Embryonic facial prominence (tissue), 1 donor: ENCODE measurements around the gene CARHSP1.
"Not testable (repeated sequence)": the region's sequence is repeated elsewhere in the genome, so short reads cannot be mapped to it uniquely, and the experiment has no call there.

ENCODE experiments used
- DNase-seq: peaks from one replicate; pipeline ENCODE4 v3.0.0-alpha.2; 2016; ENCODE audit errors: extremely low spot score

The CARHSP1 gene

DNA sequence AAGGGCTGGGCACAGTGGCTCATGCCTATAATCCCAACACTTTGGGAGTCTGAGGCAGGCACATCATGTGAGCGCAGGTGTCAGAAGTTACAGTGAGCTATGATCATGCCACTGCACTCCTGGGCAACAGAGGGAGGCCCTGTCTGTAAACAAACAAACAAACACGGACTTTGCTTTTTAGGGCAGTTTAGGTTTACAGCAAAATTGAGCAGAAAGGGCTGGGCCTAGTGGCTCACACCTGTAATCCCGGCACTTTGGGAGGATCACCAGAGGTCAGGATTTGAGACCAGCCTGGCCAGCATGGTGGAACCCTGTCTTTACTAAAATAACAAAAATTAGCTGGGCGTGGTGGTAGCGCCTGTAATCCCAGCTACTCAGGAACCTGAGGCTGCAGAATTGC, 3.3 kb upstream of the CARHSP1 start:
- no peak for DNase-seq

DNA sequence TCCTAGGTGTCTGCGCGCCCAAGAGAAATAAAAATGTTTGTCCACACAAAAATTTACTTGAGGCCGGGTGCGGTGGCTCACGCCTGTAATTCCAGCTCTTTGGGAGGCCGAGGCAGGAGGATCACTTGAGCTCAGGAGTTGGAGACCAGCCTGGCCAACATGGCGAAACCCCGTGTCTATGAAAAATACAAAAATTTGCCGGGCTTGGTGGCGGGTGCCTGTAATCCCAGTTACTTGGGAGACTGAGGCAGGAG, 1.1 kb upstream of the CARHSP1 start:
- not testable (repeated sequence) for DNase-seq

DNA sequence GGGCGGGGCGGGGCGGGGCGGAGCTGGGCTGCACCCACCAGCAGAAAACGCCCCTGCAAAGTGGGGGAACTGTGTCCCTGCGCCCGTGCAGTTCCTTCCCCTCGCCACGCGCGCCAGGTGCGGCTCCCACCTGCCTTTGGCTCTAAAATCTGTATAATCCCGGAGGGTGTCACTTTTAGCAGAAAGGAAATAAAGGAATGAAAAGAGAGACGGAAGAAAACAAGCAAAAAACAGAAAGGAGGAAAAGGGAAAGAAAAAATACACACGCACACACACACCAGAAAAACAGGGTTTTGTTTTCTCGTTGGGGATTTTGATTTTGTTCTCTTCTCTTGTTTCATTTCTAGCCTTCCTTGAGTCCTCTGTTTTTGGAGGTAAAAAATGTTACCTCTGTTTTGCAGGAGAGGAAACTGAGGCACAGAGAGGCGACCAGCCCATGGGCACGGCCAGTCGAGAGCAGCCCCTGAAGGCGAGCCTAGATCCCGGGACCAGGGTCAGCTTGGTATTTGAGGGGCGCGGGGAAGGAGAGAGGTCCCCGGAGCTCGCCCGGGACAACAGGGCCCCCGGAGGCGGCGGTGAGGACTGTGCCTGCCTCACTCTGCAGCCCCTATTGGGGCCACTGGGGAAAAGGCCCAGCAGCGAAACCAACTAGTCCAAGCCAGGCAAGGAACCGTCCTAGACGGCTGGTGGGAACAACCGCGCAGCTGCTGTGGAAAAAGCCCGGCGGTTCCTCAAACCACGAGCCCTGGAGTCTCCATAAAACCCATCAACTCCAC, 594 bp upstream of the CARHSP1 start:
- DNase-seq = peak; percentile 13

DNA sequence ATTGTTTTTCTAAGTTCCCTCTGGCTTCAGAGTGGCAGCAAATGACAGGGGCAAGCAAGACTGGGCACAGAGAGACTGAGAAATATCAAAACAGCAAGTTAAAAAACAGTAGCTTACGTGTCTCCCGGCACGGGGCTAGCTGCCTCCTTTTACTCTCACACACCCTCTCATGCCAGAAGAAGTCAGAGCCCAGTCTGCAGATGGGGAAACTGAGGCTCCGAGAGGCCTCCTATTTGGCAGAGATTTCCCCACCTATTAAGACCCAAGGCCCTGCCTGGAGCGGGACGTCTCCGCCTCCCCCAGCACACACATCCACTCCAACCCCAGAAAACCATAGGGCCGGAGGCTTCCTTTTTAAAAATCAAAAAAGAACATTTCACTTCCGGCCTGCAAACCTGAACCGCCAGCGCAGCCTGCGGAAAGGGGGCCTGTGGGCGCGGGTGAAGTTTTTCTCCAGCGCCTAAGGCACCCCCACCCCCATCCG, 832 bp downstream of the CARHSP1 start:
- no peak for DNase-seq

DNA sequence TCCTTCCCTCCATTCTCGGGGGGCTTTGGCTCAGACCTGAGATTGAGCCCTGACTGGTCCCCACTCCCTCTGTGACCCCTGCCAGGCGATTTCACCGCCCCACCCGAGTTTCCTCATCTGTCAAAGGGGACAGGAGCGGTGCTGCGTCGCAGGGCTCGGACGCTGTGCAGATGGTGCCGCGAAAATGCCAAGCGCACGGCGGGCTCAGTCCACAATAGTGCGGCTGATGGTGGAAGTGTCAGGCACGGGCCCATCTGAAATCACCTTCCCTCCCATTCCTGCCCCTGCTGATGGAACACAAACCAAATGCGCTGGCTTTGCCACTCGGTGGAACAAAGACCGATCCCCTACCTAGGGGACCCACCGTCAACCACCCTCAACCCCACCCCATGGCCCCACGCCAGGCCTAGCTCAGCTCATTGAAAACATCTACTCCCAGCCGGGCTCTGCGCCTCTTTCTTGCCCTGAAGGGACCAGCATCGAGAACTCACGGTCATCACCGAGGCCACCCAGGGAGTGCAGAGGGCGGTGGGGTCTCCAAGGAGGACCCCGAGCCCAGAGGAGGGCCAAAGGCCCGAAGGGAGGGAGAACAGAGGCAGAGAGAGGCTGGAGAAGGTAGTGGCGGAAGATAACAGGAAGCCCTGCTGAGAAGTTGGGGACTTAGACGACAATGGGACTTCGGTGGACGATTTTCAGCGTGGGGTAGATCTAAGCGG, 1.4 kb downstream of the CARHSP1 start:
- DNase-seq = no peak

DNA sequence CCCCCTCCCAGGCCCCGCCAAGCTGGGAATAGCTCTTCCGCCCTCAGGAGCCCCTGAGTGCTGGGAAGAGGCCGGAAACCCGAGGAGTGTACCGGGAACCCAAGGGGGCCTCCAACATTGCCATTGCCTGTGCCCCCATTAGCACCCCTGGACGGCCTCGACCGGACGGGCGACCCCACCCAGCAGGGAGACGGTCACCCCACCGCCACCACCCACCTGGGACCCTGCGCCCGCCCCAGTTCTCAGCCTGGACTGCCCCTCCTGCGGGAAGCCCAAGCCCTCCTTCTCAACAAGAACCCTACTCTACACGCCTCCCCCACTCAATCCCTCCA, 2.0 kb downstream of the CARHSP1 start:
- DNase-seq = peak; percentile 10

DNA sequence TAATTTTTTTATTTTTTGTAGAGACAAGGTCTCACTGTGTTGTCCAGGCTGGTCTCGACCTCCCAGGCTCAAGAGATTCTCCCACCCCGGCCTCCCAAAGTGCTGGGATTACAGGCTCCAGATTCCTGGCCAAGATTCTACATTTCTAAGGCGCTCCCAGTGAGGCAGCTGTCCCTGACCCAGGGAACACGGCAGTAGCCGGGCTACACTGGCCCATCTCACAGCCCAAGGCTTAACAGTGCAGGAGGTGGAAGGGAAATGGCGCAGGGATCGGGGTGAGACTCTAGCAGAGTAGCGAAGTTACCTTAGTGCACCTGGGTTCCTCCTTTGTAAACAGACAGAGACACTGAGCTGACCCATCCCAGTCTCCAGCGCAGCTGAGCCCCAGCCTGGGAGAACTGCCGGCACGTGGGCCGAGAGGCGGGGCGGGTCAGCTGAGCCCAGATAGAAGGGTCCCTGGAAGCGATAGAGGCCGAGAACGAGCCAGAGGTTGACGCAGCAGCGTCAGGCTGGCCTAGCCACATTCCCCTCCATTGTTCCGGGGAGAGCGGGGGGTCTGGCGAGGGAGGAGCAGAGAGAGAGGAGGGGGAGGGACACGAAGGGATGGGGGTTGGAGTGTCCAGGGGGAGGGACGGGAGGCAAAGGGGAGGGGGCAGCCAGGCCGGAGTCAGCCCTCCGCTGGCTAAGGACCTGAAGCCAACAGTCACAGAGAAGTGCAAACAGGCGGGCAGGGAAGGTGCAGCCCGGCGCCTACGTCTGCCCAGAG, 2.5 kb downstream of the CARHSP1 start:
- DNase-seq = no peak

DNA sequence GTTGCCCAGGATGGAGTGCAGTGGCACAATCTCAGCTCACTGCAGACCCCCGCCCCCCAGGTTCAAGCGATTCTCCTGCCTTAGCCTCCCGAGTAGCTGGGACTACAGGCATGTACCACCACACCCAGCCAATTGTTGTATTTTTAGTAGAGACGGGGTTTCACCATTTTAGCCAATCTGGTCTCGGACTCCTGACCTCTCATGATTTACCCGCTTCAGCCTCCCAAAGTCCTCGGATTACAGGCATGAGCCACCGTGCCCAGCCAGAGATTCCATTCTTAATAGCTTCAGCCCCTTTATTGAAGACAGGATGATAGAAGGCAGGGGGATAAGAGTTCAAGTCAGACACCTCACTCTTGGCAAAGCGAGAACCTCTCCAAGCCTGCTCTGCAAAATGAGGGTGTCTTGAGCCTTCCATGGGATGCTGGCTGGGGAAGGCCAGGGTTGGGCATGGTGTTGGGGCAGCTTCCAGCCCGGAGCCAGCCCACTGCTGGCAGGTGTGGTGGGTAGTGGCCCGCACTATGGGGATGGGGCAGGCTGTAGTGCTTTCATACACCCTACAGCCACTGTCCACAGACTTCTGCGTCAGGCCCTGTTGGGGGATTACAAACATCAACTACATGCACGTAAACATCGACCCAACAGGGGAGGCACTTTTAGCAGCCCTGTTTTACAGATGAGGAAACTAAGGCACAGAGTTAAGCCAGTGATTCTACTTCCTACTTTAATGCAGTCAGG, 3.5 kb downstream of the CARHSP1 start:
- DNase-seq = no peak

DNA sequence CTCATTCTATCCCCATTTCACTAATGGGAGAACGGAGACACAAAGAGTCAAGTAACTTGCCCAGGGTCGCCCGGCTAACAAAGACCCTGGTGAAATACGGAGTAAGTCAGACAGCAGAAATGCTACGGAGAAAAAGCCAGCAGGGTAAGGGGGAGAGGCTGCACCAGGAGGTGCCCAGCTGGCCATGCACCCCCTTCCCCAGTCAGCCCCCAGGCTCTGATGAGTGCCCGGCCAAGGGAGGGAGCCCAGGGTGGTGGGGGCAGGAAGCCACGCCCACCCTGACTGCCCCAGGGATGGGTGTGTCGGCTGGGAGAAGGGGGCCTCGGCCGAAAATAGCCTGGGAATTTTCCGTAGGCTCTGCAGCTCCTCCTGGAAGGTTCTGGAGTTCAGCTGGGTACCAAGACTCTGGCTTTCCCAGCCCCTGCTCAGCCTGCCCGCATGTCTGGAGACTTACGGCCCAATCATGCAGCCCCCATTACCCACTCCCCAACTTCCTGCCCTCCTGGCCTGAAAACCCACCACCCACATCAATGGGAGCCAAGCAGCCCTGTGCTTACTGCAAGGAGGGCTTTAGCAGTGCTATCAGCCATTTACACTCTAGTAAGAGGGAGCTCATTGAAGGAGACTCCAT, 4.2 kb downstream of the CARHSP1 start:
- no peak for DNase-seq

DNA sequence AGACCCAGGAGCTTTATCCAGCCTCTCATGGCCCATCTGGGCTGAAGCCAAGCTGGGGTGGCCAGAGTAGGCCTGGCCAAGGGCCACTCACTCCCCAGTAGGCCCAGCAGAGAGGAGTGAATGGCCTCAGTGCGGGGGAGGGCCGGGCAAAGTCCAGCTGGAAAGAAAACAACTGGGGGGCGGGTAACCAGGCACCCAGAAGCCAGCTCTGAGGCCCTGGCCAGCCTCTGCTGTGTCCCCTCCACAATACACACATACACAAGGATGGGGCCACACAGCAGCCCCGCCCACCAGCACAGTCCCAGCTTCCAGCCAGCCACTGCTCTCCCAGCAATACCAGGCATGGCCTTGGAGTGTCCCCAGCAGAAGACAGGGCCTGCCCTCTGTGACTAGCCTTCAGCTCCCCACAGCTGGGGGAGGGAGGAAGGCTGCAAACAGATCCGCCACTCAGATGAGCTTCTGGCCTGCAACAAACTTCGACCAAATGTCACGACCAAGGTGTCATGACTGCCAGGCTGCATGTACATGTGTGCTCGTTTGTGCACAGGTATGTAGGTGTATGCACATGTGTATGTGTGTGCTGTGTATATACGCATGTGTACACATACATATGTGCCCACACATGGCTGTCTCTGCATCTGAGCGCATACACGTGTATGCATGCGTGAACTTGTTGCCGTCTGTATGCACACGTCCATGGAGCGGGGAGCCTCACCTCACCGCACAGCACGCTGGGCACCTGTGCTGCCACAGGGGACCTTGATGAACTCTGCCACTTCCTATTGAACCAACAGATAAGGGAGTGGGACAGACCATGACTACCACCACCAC, 5.0 kb downstream of the CARHSP1 start:
- DNase-seq = no peak

DNA sequence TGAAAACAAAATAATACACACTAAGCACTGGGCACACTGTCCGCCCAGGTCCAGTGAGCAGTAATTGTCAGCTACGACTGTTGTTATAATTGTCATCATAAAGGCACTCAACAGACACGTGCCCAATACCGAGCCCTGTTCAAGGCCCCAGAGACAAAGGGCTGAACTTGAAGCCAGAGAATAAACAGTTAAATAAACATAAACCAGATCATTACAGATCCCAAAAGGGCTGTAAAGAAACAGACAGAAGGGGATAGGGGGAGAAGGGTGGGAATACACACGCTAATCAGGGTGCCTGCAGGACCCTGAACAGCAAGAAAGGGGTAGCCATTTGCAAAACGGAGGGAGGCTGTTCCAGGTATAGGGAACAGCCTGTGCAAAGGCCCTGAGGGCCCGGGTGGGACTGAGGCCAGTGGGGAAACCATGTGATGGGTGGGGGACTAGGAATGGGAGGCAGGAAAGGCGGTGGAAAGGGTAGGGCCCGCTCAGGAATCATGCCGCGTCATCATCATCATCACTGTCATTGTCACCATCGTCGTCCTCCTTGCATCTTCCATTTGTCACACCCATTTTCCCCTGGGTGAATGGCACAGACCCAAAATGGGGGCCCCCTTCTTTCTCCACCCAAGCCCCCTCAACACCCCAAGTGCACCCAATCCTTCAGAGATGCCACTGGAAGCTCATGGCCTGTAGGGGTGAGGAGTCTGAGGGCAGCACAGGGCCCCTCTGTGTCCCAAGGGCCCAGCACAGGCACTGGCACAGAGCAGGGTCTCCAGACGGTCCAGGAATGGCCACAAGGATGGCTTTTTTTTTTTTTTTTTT, 6.3 kb downstream of the CARHSP1 start:
- DNase-seq = no peak

DNA sequence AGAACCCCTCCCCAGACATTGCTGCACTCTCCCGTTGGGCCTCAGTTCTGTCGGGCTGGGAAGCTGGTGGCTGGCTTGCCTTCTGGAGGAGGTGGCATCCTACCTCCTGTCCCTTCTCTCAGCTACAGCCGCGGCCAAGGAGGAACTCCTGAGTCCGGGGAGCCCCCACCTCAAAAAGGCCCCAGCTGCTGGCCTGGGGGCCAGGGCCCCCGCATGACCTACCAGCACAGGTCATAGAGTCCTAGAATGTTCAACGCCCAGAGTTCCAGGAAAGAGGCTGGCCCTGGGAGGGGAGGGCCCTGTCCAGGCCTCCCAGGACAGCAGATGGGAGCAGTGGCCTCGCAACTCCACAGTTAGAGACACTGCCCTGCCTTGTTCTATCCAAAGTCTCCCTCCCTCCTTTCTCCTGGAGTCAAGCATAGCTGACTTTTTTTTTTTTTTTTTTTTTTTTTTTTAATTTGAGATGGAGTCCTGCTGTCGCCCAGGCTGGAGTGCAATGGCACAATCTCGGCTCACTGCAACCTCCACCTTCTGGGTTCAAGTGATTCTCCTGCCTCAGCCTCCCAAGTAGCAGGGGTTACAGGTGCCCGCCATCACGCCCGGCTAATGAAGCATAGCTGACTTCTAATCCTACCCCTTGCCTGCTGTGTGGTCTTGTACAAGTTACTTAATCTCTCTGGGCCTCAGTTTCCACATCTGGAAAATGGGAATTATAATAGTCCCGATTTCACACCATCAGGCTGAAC, 7.1 kb downstream of the CARHSP1 start:
- DNase-seq = no peak

DNA sequence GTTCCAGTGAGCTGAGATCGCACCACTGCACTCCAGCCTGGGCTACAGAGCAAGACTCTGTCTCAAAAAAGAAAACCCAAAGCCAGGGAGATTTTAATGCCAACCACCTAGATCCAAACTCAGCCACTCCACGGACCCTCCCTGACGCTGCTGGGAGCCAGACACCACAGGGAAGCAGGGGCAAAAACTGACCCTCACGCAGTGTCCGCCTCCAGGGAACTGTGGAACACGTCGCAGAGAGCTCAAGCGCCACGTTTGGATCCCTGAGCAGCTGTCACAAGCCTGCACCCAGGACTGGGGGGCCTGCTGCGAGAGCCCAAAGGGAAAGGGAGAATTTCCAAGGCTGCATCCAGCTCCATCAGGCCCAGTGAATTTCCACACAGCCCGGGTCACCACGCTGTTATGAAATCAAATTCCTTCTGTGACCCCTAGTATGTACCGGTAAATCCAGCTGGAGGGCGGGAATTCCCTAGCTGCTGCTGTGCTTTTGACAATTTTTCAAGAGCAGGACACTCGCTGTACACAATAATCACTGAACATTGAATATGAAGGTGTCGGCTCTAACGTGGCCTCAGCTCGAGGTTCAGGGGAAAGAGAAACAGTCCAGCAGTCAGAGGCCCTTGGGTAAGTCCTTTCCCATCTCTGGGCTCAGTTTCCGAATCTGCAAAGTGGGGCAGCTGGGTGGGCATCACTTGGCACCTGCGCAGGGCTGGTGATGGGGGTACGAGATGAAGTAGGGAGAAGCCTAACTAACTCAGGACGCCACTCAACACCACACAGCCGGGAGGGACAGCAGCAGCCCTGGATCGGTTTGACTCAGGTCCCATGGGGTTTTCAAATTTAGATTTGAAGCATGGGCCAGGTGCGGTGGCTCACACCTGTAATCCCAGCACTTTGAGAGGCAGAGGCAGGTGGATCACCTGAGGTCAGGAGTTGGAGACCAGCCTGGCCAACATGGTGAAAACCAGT, 8.6 kb downstream of the CARHSP1 start:
- no peak for DNase-seq

DNA sequence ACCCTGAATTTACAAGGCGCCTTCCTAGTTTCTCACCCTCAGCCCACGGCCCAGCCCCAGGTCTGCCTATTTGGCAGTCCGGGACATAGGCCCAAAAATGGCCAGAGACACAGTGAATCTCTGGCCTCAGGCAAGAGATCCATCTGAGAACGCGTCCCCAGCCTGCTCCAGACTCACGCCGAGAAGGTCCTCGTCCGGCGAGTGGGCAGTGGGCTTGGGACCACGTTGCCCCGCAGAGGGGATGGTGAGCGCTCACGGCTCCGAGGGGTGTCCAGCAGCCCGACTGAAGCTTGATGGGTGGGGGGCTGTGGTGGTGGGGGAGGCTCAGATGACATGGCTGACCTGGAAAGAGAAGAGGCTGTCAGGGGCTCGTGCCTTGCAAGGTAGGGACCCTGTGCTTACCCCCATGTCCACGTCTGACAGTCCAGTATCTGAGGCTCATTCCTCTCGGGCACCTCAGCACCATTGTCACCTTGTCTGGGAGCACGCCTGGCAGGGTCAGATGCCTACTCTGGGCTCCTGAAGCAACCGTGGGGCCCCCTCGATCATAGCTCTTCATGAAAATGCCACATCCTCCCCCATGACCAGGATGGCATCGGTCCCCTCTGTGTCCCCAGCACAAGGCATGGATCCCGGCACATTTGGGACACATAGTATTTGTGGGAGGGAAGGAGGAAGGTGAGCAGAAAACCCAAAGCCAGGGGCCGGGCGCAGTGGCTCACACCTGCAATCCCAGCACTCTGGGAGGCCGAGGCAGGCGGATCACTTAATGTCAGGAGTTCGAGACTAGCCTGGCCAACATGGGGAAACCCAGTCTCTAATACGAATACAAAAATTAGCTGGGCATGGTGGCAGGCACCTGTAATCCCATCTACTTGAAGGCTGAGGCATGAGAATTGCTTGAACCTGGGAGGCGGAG, 9.6 kb downstream of the CARHSP1 start:
- DNase-seq = no peak

DNA sequence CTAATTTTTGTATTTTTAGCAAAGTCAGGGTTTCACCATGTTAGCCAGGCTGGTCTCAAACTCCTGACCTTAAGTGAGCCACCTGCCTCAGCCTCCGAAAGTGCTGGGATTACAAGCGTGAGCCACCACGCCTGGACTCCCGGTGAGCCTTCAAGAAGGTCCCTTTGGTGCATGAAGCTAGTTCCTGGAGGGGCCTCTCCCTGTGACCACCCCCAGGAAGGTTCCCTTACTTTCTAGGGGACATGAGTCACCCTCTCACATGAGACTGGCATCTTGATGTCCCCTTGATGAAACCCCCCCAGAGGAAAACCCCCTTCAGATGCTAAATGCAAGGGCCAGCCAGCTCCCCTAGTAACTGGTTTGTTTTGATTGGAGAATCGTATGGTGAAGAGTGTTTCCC, 12.8 kb downstream of the CARHSP1 start:
- DNase-seq = no peak

DNA sequence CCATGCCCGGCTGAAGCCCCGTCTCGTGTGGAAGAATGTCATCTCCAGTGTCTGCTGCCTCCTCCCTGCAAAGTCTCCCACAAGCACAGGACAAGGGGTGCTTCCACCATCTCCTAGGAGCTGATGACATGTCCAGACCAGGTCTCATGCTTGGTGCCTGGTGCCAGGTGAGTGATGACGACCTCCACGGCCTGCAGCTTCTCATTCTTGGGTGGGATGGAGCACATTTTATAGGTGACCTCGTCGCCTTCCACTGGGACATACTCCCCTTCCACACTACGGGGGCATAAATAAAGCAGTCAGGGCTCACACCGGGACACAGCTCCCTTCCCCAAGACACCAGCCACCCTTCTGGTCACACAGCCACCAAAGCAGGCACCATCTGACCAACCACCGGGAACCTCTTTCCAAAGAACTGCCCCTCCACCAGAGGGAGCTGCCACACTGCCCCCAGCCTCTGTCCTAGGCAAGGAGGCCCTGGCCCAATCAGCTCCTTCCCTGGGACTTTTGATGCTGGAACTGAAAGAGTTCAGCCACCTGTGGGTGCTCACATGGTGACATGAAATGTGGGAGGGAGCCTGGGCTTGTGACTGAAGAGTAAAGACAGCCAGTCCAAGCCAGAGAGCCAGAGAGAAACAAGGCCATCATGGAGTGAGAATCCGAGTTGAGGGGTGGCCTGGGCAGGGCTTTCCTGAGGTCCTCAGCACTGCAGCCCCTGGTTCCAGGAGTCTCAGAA, 13.6 kb downstream of the CARHSP1 start:
- no peak for DNase-seq
